H9 (cell line): ENCODE measurements around the gene TM2D1. TPM values are rescaled to one million over a fixed set of nuclear protein-coding genes. Genes with fewer than 3 reads are reported as not detected.
"Not testable (repeated sequence)": the region's sequence is repeated elsewhere in the genome, so short reads cannot be mapped to it uniquely, and the experiment has no call there.

ENCODE experiments used
- DNase-seq: peaks from one replicate; pipeline ENCODE4 v3.0.0-alpha.2; 2017
- H2AFZ ChIP-seq: one replicate; pipeline ENCODE4 v1.6.1; 2013; ENCODE audit warnings: mild to moderate bottlenecking, low read length, control low read depth, moderate library complexity
- H2AK5ac ChIP-seq: 2 replicates; pipeline ENCODE4 v1.6.1; 2013; ENCODE audit warnings: low read length, control low read depth, mixed read lengths; ENCODE audit not compliant: insufficient read length
- H2BK120ac ChIP-seq: one replicate; pipeline ENCODE4 v1.6.1; 2013; ENCODE audit warnings: low read depth, mild to moderate bottlenecking, low read length, control low read depth, inconsistent platforms; ENCODE audit not compliant: poor library complexity, severe bottlenecking
- H2BK12ac ChIP-seq: 2 replicates; pipeline ENCODE4 v1.6.1; 2013; ENCODE audit warnings: low read length, control low read depth, mixed read lengths, low read depth; ENCODE audit not compliant: insufficient read length
- H2BK15ac ChIP-seq: 2 replicates; pipeline ENCODE4 v1.6.1; 2013; ENCODE audit warnings: low read depth, low read length, control low read depth
- H2BK20ac ChIP-seq: one replicate; pipeline ENCODE4 v1.6.1; 2013; ENCODE audit warnings: low read depth, mild to moderate bottlenecking, low read length, control low read depth, inconsistent platforms; ENCODE audit not compliant: poor library complexity, severe bottlenecking
- H2BK5ac ChIP-seq: 2 replicates; pipeline ENCODE4 v1.6.1; 2013; ENCODE audit warnings: low read length, control low read depth, mixed read lengths; ENCODE audit not compliant: insufficient read length
- H3K14ac ChIP-seq: 2 replicates; pipeline ENCODE4 v1.6.1; 2013; ENCODE audit warnings: low read length, control low read depth; ENCODE audit not compliant: insufficient read depth
- H3K18ac ChIP-seq: 2 replicates; pipeline ENCODE4 v1.6.1; 2013; ENCODE audit warnings: low read depth, mild to moderate bottlenecking, mixed read lengths, low read length, control low read depth; ENCODE audit not compliant: insufficient read length
- H3K23ac ChIP-seq: 2 replicates; pipeline ENCODE4 v1.6.1; 2013; ENCODE audit warnings: low read length, control low read depth, mixed read lengths, low read depth; ENCODE audit not compliant: insufficient read length
- H3K23me2 ChIP-seq: 2 replicates; pipeline ENCODE4 v1.6.1; 2013; ENCODE audit warnings: low read depth, mild to moderate bottlenecking, mixed read lengths, low read length, control low read depth; ENCODE audit not compliant: insufficient read length, poor library complexity, severe bottlenecking
- H3K27ac ChIP-seq: 2 replicates; pipeline ENCODE4 v1.5.1; 2013; ENCODE audit warnings: low read length, control low read depth, mixed read lengths, low read depth; ENCODE audit not compliant: insufficient read length
- H3K27me3 ChIP-seq: 2 replicates; pipeline ENCODE4 v1.6.1; 2013; ENCODE audit warnings: low read length, control low read depth, inconsistent platforms; ENCODE audit not compliant: insufficient read depth
- H3K4ac ChIP-seq: 2 replicates; pipeline ENCODE4 v1.6.1; 2013; ENCODE audit warnings: low read depth, mild to moderate bottlenecking, control low read depth, inconsistent platforms, low read length, moderate library complexity
- H3K4me1 ChIP-seq: 2 replicates; pipeline ENCODE4 v1.6.1; 2013; ENCODE audit warnings: low read length, control low read depth, inconsistent platforms; ENCODE audit not compliant: insufficient read depth
- H3K4me2 ChIP-seq: 2 replicates; pipeline ENCODE4 v1.6.1; 2013; ENCODE audit warnings: low read length, control low read depth, mixed read lengths; ENCODE audit not compliant: insufficient read length, insufficient read depth
- H3K56ac ChIP-seq: 2 replicates; pipeline ENCODE4 v1.6.1; 2013; ENCODE audit warnings: low read depth, mild to moderate bottlenecking, mixed read lengths, low read length, control low read depth; ENCODE audit not compliant: insufficient read length
- H3K79me1 ChIP-seq: 2 replicates; pipeline ENCODE4 v1.6.1; 2013; ENCODE audit warnings: low read depth, mild to moderate bottlenecking, moderate library complexity, low read length, control low read depth, inconsistent platforms; ENCODE audit not compliant: insufficient read depth, poor library complexity, severe bottlenecking
- H3K79me2 ChIP-seq: 2 replicates; pipeline ENCODE4 v1.6.1; 2013; ENCODE audit warnings: low read length, control low read depth, inconsistent platforms; ENCODE audit not compliant: insufficient read depth
- H3K9ac ChIP-seq: 2 replicates; pipeline ENCODE4 v1.6.1; 2013; ENCODE audit warnings: low read length, control low read depth, mixed read lengths; ENCODE audit not compliant: insufficient read length; ENCODE audit errors: extremely low read depth
- H3K9me3 ChIP-seq: one replicate; pipeline ENCODE4 v1.6.1; 2013; ENCODE audit warnings: low read depth, low read length, inconsistent platforms; ENCODE audit not compliant: control insufficient read depth
- H3T11ph ChIP-seq: one replicate; pipeline ENCODE4 v1.6.1; 2013; ENCODE audit warnings: mild to moderate bottlenecking, low read length, control low read depth, inconsistent platforms
- H4K20me1 ChIP-seq: one replicate; pipeline ENCODE4 v1.6.1; 2013; ENCODE audit not compliant: control insufficient read depth, insufficient read length, insufficient read depth
- H4K5ac ChIP-seq: 2 replicates; pipeline ENCODE4 v1.6.1; 2013; ENCODE audit warnings: low read depth, mild to moderate bottlenecking, mixed read lengths, low read length, control low read depth; ENCODE audit not compliant: insufficient read length
- H4K8ac ChIP-seq: replicated peaks from 2 replicates; pipeline ENCODE4 v1.6.1; 2013; ENCODE audit warnings: low read length, control low read depth, mixed read lengths, low read depth; ENCODE audit not compliant: insufficient read length
- H4K91ac ChIP-seq: 2 replicates; pipeline ENCODE4 v1.6.1; 2013; ENCODE audit warnings: low read depth, mild to moderate bottlenecking, moderate library complexity, mixed read lengths, low read length, control low read depth; ENCODE audit not compliant: insufficient read length
- H3K27ac Mint-ChIP-seq, 3 experiments: 2 replicates in 2 of 3; 3 replicates in 1 of 3; pipeline ENCODE4 v1.8.0; 2020 to 2021; ENCODE audit warnings: mixed read lengths in 3 of 3, mild to moderate bottlenecking in 1 of 3, moderate library complexity in 1 of 3
- H3K27me3 Mint-ChIP-seq: 2 replicates; pipeline ENCODE4 v1.8.0; 2021; ENCODE audit warnings: low read depth, mild to moderate bottlenecking, moderate library complexity, mixed read lengths
- H3K36me3 Mint-ChIP-seq, 3 experiments: 2 replicates in 2 of 3; 3 replicates in 1 of 3; pipeline ENCODE4 v1.8.0; 2020 to 2021; ENCODE audit warnings: low read depth in 3 of 3, mixed read lengths in 3 of 3; ENCODE audit not compliant: insufficient read depth in 1 of 3
- H3K4me1 Mint-ChIP-seq, 2 experiments: 2 replicates each; pipeline ENCODE4 v1.8.0; 2020; ENCODE audit warnings: mixed read lengths in 2 of 2
- H3K4me3 Mint-ChIP-seq, 2 experiments: 2 replicates in 1 of 2; 3 replicates in 1 of 2; pipeline ENCODE4 v1.8.0; 2020 to 2021; ENCODE audit warnings: mild to moderate bottlenecking in 2 of 2, mixed read lengths in 2 of 2, moderate library complexity in 1 of 2
- H3K9me3 Mint-ChIP-seq, 2 experiments: 2 replicates in 1 of 2; 3 replicates in 1 of 2; pipeline ENCODE4 v1.8.0; 2020; ENCODE audit warnings: mild to moderate bottlenecking in 2 of 2, mixed read lengths in 2 of 2, moderate library complexity in 1 of 2
- WGBS: extraction: QIAGEN DNeasy Blood & Tissue Kit; methylation state at CpG from one replicate; pipeline ENCODE4 v1.1.7; 2013; ENCODE audit warnings: missing lambda C conversion rate, low lambda C conversion rate, mixed read lengths; ENCODE audit not compliant: insufficient read length; ENCODE audit errors: extremely low coverage; 5-methylcytosine and 5-hydroxymethylcytosine counted together
- total RNA-seq: library from RNA; stranded (reverse); gene quantifications from 2 replicates; pipeline ENCODE4 v1.2.1, GENCODE V29; 2021
- TF ChIP-seq, protein P1 (sequence below): fragments of 200-600 bp; sonication (generic); conservative IDR thresholded peaks from 3 replicates; pipeline ENCODE4 v1.8.0; 2021; ENCODE audit warnings: antibody characterized with exemption, mild to moderate bottlenecking

Gene TM2D1
- total RNA-seq, 1 experiment from 2014 or later, result 20.3 TPM

DNA sequence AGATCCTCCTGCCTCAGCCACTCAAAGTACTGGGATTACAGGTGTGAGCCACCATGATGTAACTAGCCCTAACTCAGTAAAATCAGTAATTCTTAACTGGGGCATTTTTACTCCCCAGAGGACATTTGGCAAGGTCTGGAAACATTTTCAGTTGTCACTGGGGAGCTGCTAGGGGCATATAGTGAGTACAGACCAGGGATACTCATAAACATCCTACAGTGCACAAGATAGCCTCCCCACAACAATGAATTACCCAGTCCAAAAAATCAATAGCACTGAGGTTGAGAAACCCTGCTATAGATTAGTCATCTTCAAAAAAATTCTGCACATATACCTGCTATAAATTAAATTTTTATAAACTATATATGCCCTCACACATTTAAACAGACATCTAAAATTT is 13.0 kb downstream of the TM2D1 start:
- H3K27ac ChIP-seq, result no peak overlapping the region
- no peak overlapping the region for H4K8ac ChIP-seq
- no peak overlapping the region for H2BK20ac ChIP-seq
- no peaks in the 10 kb centered on the region for H3K23me2 ChIP-seq
- no peak overlapping the region for H3K9ac ChIP-seq
- no peak overlapping the region for H3K18ac ChIP-seq
- no peak overlapping the region for H4K91ac ChIP-seq
- H2BK12ac ChIP-seq, result no peak overlapping the region
- no peaks in the 10 kb centered on the region for H3K27me3 Mint-ChIP-seq
- H3K4me1 ChIP-seq, result no peaks in the 10 kb centered on the region
- H3K79me2 ChIP-seq, result no peaks in the 10 kb centered on the region
- H2AK5ac ChIP-seq, result no peak overlapping the region
- H4K20me1 ChIP-seq, result no peaks in the 10 kb centered on the region
- no peak overlapping the region for H2BK120ac ChIP-seq
- no peaks in the 10 kb centered on the region for H3K27me3 ChIP-seq
- no peak overlapping the region for H3K4me3 Mint-ChIP-seq
- H3K9me3 Mint-ChIP-seq, result no peaks in the 10 kb centered on the region
- H3K4me2 ChIP-seq, result no peak overlapping the region
- H3K56ac ChIP-seq, result no peak overlapping the region
- H3K27ac Mint-ChIP-seq, result no peak overlapping the region; a peak in 1 of 7 replicates
- no peak overlapping the region for H2BK5ac ChIP-seq
- no peak overlapping the region for H4K5ac ChIP-seq
- H3K36me3 Mint-ChIP-seq, result peaks cover 7 to 19% (median 8%) of the 10 kb centered on the region in 3 experiments; a peak in 6 of 7 replicates
- no peaks in the 10 kb centered on the region for H3K4me1 Mint-ChIP-seq
- no peak overlapping the region for H2AFZ ChIP-seq
- H3K9me3 ChIP-seq, result no peaks in the 10 kb centered on the region
- no peak overlapping the region for H2BK15ac ChIP-seq
- H3K23ac ChIP-seq, result no peak overlapping the region
- H3K14ac ChIP-seq, result no peak overlapping the region
- H3T11ph ChIP-seq, result no peak overlapping the region
- H3K4ac ChIP-seq, result no peak overlapping the region
- H3K79me1 ChIP-seq, result peaks cover 10% of the 10 kb centered on the region
- DNase-seq, result no peak
- TF ChIP-seq, protein P1, sequence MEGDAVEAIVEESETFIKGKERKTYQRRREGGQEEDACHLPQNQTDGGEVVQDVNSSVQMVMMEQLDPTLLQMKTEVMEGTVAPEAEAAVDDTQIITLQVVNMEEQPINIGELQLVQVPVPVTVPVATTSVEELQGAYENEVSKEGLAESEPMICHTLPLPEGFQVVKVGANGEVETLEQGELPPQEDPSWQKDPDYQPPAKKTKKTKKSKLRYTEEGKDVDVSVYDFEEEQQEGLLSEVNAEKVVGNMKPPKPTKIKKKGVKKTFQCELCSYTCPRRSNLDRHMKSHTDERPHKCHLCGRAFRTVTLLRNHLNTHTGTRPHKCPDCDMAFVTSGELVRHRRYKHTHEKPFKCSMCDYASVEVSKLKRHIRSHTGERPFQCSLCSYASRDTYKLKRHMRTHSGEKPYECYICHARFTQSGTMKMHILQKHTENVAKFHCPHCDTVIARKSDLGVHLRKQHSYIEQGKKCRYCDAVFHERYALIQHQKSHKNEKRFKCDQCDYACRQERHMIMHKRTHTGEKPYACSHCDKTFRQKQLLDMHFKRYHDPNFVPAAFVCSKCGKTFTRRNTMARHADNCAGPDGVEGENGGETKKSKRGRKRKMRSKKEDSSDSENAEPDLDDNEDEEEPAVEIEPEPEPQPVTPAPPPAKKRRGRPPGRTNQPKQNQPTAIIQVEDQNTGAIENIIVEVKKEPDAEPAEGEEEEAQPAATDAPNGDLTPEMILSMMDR, result no peak

DNA sequence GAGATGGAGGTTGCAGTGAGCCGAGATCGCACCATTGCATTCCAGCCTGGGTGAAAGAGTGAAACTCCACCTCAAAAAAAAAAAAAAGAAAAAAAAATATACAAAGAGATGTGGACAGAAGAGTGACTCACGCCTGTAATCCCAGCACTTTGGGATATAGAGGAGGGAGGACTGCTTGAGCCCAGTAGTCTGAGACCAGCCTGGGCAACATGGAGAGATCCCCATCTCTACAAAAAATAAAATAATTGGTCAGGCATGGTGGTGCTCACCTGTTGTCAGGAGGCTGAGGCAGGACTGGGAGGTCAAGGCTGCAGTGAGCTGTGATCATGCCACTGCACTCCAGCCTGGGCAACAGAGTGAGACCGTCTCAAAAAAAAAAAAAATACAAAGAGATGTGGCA is 13.7 kb downstream of the TM2D1 start:
- H2BK12ac ChIP-seq, H2BK15ac ChIP-seq, H3K4me2 ChIP-seq, H3K23me2 ChIP-seq, H3K56ac ChIP-seq, H3K27ac ChIP-seq, H3K23ac ChIP-seq, H4K91ac ChIP-seq, H3K9me3 Mint-ChIP-seq, DNase-seq, H3K4ac ChIP-seq, H3K18ac ChIP-seq, H3K9me3 ChIP-seq, H2BK20ac ChIP-seq, H3K27me3 ChIP-seq, H4K5ac ChIP-seq, H3K9ac ChIP-seq, H2BK120ac ChIP-seq, H3K4me3 Mint-ChIP-seq, H3K4me1 Mint-ChIP-seq, H2AK5ac ChIP-seq, H3K27ac Mint-ChIP-seq, H2AFZ ChIP-seq, H3K79me2 ChIP-seq, H3K14ac ChIP-seq, H3K4me1 ChIP-seq, H3T11ph ChIP-seq, H4K8ac ChIP-seq, H3K27me3 Mint-ChIP-seq, H4K20me1 ChIP-seq, H2BK5ac ChIP-seq: not testable (repeated sequence)
- H3K36me3 Mint-ChIP-seq, result peaks cover 5 to 21% (median 8%) of the 10 kb centered on the region in 3 experiments; a peak in 5 of 7 replicates
- no CpG with 5 or more reads among the region's 4 CpGs for WGBS
- H3K79me1 ChIP-seq, result peaks cover 10% of the 10 kb centered on the region
